ENCODE results near the gene MIEF2. TPM values are rescaled to one million over a fixed set of nuclear protein-coding genes. Genes with fewer than 3 reads are reported as not detected.

MIEF2 gene
- total and polyA plus RNA-seq, 10 of the 15 experiments (the other 5 are each of a cell fraction or from before 2014, with no cell fraction given): 0.16 to 9.2 (median 4.1) TPM

GRCh38 chr17:18229771-18230170, 30.7 kb upstream of the MIEF2 start:
- H3K4me3 ChIP-seq: no peak overlapping the region
- ChIA-PET SMC1A (ENCODE audit: uncharacterized antibody, unreplicated experiment) (no interaction called here), CTCF (no interaction called here), POLR2A (no interaction called here), RAD21 (ENCODE audit: unreplicated experiment) (no interaction called here)
- ATAC-seq (no peak), FAIRE-seq (no peak), DNase-seq (ENCODE audit: low read depth, low spot score) (no peak)
- H3K27me3 ChIP-seq (replicated peaks in 1 of 2; ENCODE audit: control insufficient read depth in 2 of 2, insufficient read depth in 2 of 2, low read length in 1 of 2): no peaks in the 10 kb centered on the region
- no peaks in the 10 kb centered on the region for H3K9me3 ChIP-seq (replicated peaks; ENCODE audit: control insufficient read depth, insufficient read depth, low read length)
- H3K36me3 ChIP-seq (ENCODE audit: control insufficient read depth in 2 of 2, insufficient read depth in 2 of 2, low read length in 1 of 2): no peaks in the 10 kb centered on the region
- intact Hi-C loops (cut with micrococcal nuclease; ENCODE audit: unreplicated experiment) (loop anchor here (5.0 kb wide), 1 partner anchor 47 kb away; the partner anchor contains the start of gene ALKBH5), in situ Hi-C loops (cut with MboI) (no loop called here)
- no peak overlapping the region for H2AFZ ChIP-seq (ENCODE audit: control insufficient read depth, low read depth, low read length)
- H3K4me2 ChIP-seq (ENCODE audit: control insufficient read depth, insufficient read depth): no peak overlapping the region
- H3K27ac ChIP-seq (ENCODE audit: control insufficient read depth, insufficient read depth): no peak overlapping the region
- BruUV-seq (replicated peaks): no TSS peak
- 78% methylated on average over 7 of the region's 7 CpGs for WGBS (ENCODE audit: insufficient coverage, insufficient replicate concordance, low lambda C conversion rate, missing lambda C conversion rate)
- no peaks in the 10 kb centered on the region for H4K20me1 ChIP-seq (ENCODE audit: control insufficient read depth, insufficient read depth)
- no peak overlapping the region for H3K9ac ChIP-seq (ENCODE audit: control insufficient read depth, insufficient read depth, low read length)
- H3K4me1 ChIP-seq (ENCODE audit: control insufficient read depth, insufficient read depth, low read length): no peaks in the 10 kb centered on the region
- TF ChIP-seq E4F1 (IDR thresholded peaks at IDR 0.05; ENCODE audit: borderline replicate concordance, partially characterized antibody) (no peak), NKRF (conservative IDR thresholded peaks at IDR 0.05) (no peak), ELK1 (IDR thresholded peaks at IDR 0.05; ENCODE audit: low read depth, low read length) (no peak), ZBED1 (IDR thresholded peaks at IDR 0.05; ENCODE audit: borderline replicate concordance) (no peak), PKNOX1 (IDR thresholded peaks at IDR 0.05) (no peak), ZSCAN29 (IDR thresholded peaks at IDR 0.05) (no peak), ETV6 (conservative IDR thresholded peaks at IDR 0.05 in 1 of 2, IDR thresholded peaks at IDR 0.05 in 1 of 2; ENCODE audit: borderline replicate concordance in 1 of 2, low read depth in 1 of 2) (no peak), HDGF (IDR thresholded peaks at IDR 0.05) (no peak), MYB (IDR thresholded peaks at IDR 0.05; ENCODE audit: borderline replicate concordance, low read depth, low read length) (no peak), BCL11A (IDR thresholded peaks at IDR 0.05; ENCODE audit: low read depth, low read length) (no peak), USF1 (IDR thresholded peaks at IDR 0.05; ENCODE audit: borderline replicate concordance, extremely low read length, insufficient read depth, low read depth, low read length) (no peak), YBX1 (IDR thresholded peaks at IDR 0.05) (no peak)
- H3K79me2 ChIP-seq (ENCODE audit: control insufficient read depth, insufficient read depth, low read length): no peaks in the 10 kb centered on the region

All from GM12878 (cell line).